ENCODE measurements around the gene IGFBP6. TPM values are rescaled to one million over a fixed set of nuclear protein-coding genes. Genes with fewer than 3 reads are reported as not detected.

Gene IGFBP6
- total RNA-seq, 3 donors from 2014 or later, result 169 to 708 (median 284) TPM

- Histone ChIP-seq H3K27me3 (no peaks in the 10 kb centered on the region), H3K9me3 (no peaks in the 10 kb centered on the region), H3K4me3 (peak overlapping the region; percentile 68 to 80 (median 78)), H3K36me3 (no peaks in the 10 kb centered on the region), H3K4me1 (peaks cover 17 to 44% of the 10 kb centered on the region in 2 donors), H3K27ac (peak overlapping the region; percentile 97 to 99)
- DNase-seq (ENCODE audit: low spot score in 2 of 2), result no peak
- TF ChIP-seq CTCF (IDR thresholded peaks at IDR 0.05), result no peak
- TF ChIP-seq POLR2A (IDR thresholded peaks at IDR 0.05), result no peak
- no peak for TF ChIP-seq POLR2AphosphoS5 (IDR thresholded peaks at IDR 0.05)
- intact Hi-C loops (cut with DNase I; ENCODE audit: low total_unique reads), result no loop called here
Observed at GRCh38 chr12:53050426-53051057, 46.9 kb upstream of the IGFBP6 start.

- Histone ChIP-seq H3K4me3 (peak overlapping the region; percentile 68 to 80 (median 78)), H3K36me3 (no peaks in the 10 kb centered on the region), H3K9me3 (no peaks in the 10 kb centered on the region), H3K4me1 (peaks cover 17 to 39% of the 10 kb centered on the region in 2 donors), H3K27me3 (no peaks in the 10 kb centered on the region), H3K27ac (peak overlapping the region; percentile 97 to 99)
- intact Hi-C loops (cut with DNase I; ENCODE audit: low total_unique reads), result no loop called here
- peak in 1 of 2 donors; percentile 75 for DNase-seq (ENCODE audit: low spot score in 2 of 2)
- peak; percentile 44 to 68 (median 50) for TF ChIP-seq CTCF (IDR thresholded peaks at IDR 0.05)
- peak; percentile 11 for TF ChIP-seq POLR2A (IDR thresholded peaks at IDR 0.05)
- peak; percentile 58 to 83 (median 72) for TF ChIP-seq POLR2AphosphoS5 (IDR thresholded peaks at IDR 0.05)
Observed at GRCh38 chr12:53051058-53051880, 46.2 kb upstream of the IGFBP6 start.

- peak in 1 of 2 donors; percentile 20 for DNase-seq (ENCODE audit: low spot score in 2 of 2)
- H3K36me3 ChIP-seq, result no peaks in the 10 kb centered on the region
- peaks cover 17 to 39% of the 10 kb centered on the region in 2 donors for H3K4me1 ChIP-seq
- H3K9me3 ChIP-seq, result no peaks in the 10 kb centered on the region
- H3K27ac ChIP-seq, result peak overlapping the region; percentile 97 to 99
- H3K27me3 ChIP-seq, result no peaks in the 10 kb centered on the region
- TF ChIP-seq CTCF (IDR thresholded peaks at IDR 0.05) (no peak), POLR2AphosphoS5 (IDR thresholded peaks at IDR 0.05) (no peak), POLR2A (IDR thresholded peaks at IDR 0.05) (no peak)
- peak overlapping the region; percentile 68 to 80 (median 78) for H3K4me3 ChIP-seq
- intact Hi-C loops (cut with DNase I; ENCODE audit: low total_unique reads), result no loop called here
Observed at GRCh38 chr12:53051881-53052412, 45.5 kb upstream of the IGFBP6 start.

- H3K27ac ChIP-seq, result peak overlapping the region; percentile 97 to 99
- peak; percentile 79 to 88 for DNase-seq (ENCODE audit: low spot score in 2 of 2)
- no peaks in the 10 kb centered on the region for H3K36me3 ChIP-seq
- intact Hi-C loops (cut with DNase I; ENCODE audit: low total_unique reads), result no loop called here
- H3K4me1 ChIP-seq, result peaks cover 17 to 39% of the 10 kb centered on the region in 2 donors
- H3K27me3 ChIP-seq, result no peaks in the 10 kb centered on the region
- TF ChIP-seq POLR2AphosphoS5 (IDR thresholded peaks at IDR 0.05) (peak in 2 of 3 donors; percentile 29 to 44), CTCF (IDR thresholded peaks at IDR 0.05) (no peak)
- H3K4me3 ChIP-seq, result peak overlapping the region; percentile 68 to 80 (median 78)
- no peaks in the 10 kb centered on the region for H3K9me3 ChIP-seq
Observed at GRCh38 chr12:53052419-53053217, 44.8 kb upstream of the IGFBP6 start.

Measured in breast epithelium (tissue), 4 donors.